CD14-positive monocyte (primary cell): Measurements from ENCODE around the gene MT1B. TPM values are rescaled to one million over a fixed set of nuclear protein-coding genes. Genes with fewer than 3 reads are reported as not detected.

Source experiments
- DNase-seq, 3 donors: peaks; one replicate each; pipeline ENCODE4 v3.0.0-alpha.2; 2011 to 2022
- H2AFZ ChIP-seq: 2 replicates; pipeline ENCODE4 v1.6.0; 2012; ENCODE audit warnings: mild to moderate bottlenecking, low read depth, low read length, inconsistent platforms; ENCODE audit not compliant: insufficient read depth, poor library complexity, severe bottlenecking
- H3K27ac ChIP-seq, 2 donors: 1 replicate in 1 of 2; 2 replicates in 1 of 2; pipeline ENCODE4 v1.5.1; 2012 to 2013; ENCODE audit warnings: low read length in 2 of 2, control low read depth in 1 of 2, inconsistent platforms in 1 of 2, low read depth in 1 of 2, mild to moderate bottlenecking in 1 of 2
- H3K27me3 ChIP-seq, 2 donors: one replicate each; pipeline versions ENCODE4 v1.6.0 to v1.6.1; 2011 to 2013; ENCODE audit warnings: low read length in 2 of 2; ENCODE audit not compliant: control insufficient read depth in 2 of 2, insufficient read depth in 2 of 2
- H3K36me3 ChIP-seq, 2 donors: replicated peaks in 1 of 2; 1 replicate in 1 of 2; 2 replicates in 1 of 2; pipeline versions ENCODE4 v1.5.1 to v1.6.1; 2012 to 2013; ENCODE audit warnings: low read length in 2 of 2, control low read depth in 1 of 2, inconsistent platforms in 1 of 2, mild to moderate bottlenecking in 1 of 2; ENCODE audit not compliant: insufficient read depth in 2 of 2, control insufficient read depth in 1 of 2
- H3K4me1 ChIP-seq, 2 donors: 1 replicate in 1 of 2; 2 replicates in 1 of 2; pipeline versions ENCODE4 v1.5.1 to v1.6.1; 2012 to 2013; ENCODE audit warnings: low read length in 2 of 2, control low read depth in 1 of 2, inconsistent platforms in 1 of 2, mild to moderate bottlenecking in 1 of 2, moderate library complexity in 1 of 2; ENCODE audit not compliant: insufficient read depth in 2 of 2, control insufficient read depth in 1 of 2
- H3K4me2 ChIP-seq: replicated peaks from 2 replicates; pipeline ENCODE3; 2012; ENCODE audit warnings: low read length, moderate library complexity, mild to moderate bottlenecking; ENCODE audit not compliant: poor library complexity, severe bottlenecking; ENCODE audit errors: extremely low read depth
- H3K4me3 ChIP-seq, 3 experiments: fragments of 200-600 bp in 1 of 3; sonication (generic) in 1 of 3; replicated peaks in 1 of 3; 1 replicate in 2 of 3; 2 replicates in 1 of 3; pipeline ENCODE4 v1.5.1; 2011 to 2013; ENCODE audit warnings: low read length in 3 of 3, mild to moderate bottlenecking in 3 of 3, control low read depth in 2 of 3, low read depth in 2 of 3, inconsistent platforms in 1 of 3, moderate library complexity in 1 of 3
- H3K79me2 ChIP-seq: 2 replicates; pipeline ENCODE4 v1.6.0; 2012; ENCODE audit warnings: mild to moderate bottlenecking, control low read depth, inconsistent platforms, low read length, moderate library complexity; ENCODE audit not compliant: insufficient read depth
- H3K9ac ChIP-seq: 2 replicates; pipeline ENCODE4 v1.6.0; 2017; ENCODE audit warnings: low read length, mild to moderate bottlenecking; ENCODE audit not compliant: insufficient read depth, poor library complexity, severe bottlenecking
- H3K9me3 ChIP-seq, 2 donors: replicated peaks in 1 of 2; 1 replicate in 1 of 2; 2 replicates in 1 of 2; pipeline versions ENCODE4 v1.5.1 to v1.6.1; 2012 to 2013; ENCODE audit warnings: low read length in 2 of 2, control low read depth in 1 of 2; ENCODE audit not compliant: control insufficient read depth in 1 of 2, insufficient read depth in 1 of 2
- H4K20me1 ChIP-seq: 2 replicates; pipeline ENCODE4 v1.6.0; 2012; ENCODE audit warnings: mild to moderate bottlenecking, low read length, control low read depth, moderate library complexity; ENCODE audit not compliant: insufficient read depth
- H3K27ac Mint-ChIP-seq, 7 donors: one replicate each; pipeline ENCODE4 v1.8.0; 2020; ENCODE audit warnings: mild to moderate bottlenecking in 7 of 7, mixed read lengths in 7 of 7, moderate library complexity in 6 of 7, inconsistent platforms in 2 of 7
- H3K27me3 Mint-ChIP-seq, 3 donors: one replicate each; pipeline ENCODE4 v1.8.0; 2021 to 2022; ENCODE audit warnings: low read depth in 3 of 3, mild to moderate bottlenecking in 3 of 3, mixed read lengths in 3 of 3, moderate library complexity in 3 of 3, inconsistent platforms in 1 of 3
- H3K36me3 Mint-ChIP-seq, 2 donors: one replicate each; pipeline ENCODE4 v1.8.0; 2020; ENCODE audit warnings: mixed read lengths in 2 of 2, inconsistent platforms in 1 of 2, mild to moderate bottlenecking in 1 of 2
- H3K4me1 Mint-ChIP-seq: one replicate; pipeline ENCODE4 v1.8.0; 2020; ENCODE audit warnings: mild to moderate bottlenecking, mixed read lengths
- H3K4me3 Mint-ChIP-seq, 2 donors: one replicate each; pipeline ENCODE4 v1.8.0; 2020; ENCODE audit warnings: mild to moderate bottlenecking in 2 of 2, mixed read lengths in 2 of 2, moderate library complexity in 1 of 2
- H3K9me3 Mint-ChIP-seq, 7 donors: one replicate each; pipeline ENCODE4 v1.8.0; 2020 to 2022; ENCODE audit warnings: mixed read lengths in 7 of 7, mild to moderate bottlenecking in 6 of 7, moderate library complexity in 6 of 7, inconsistent platforms in 2 of 7
- CTCF ChIP-seq: fragments of 200-600 bp; IDR thresholded peaks from one replicate; pipeline ENCODE4 v1.8.0; 2022; ENCODE audit warnings: antibody characterized with exemption, mild to moderate bottlenecking
- WGBS: methylation state at CpG from one replicate; pipeline ENCODE4 v1.1.5; 2013; ENCODE audit warnings: missing lambda C conversion rate; ENCODE audit not compliant: insufficient coverage; 5-methylcytosine and 5-hydroxymethylcytosine counted together
- intact Hi-C, 2 donors: fragments of 100-400 bp; cut with micrococcal nuclease; formaldehyde crosslinking; loops; one replicate each; pipeline versions ENCODE4 v1.15.0 to v1.15.1; 2023
- polyA plus RNA-seq, 3 donors: library from polyadenylated mRNA; depleted of rRNA in 1 of 3; unstranded in 2 of 3; stranded (reverse) in 1 of 3; fragments of 300-500 nt in 2 of 3; fragments of >200 nt in 1 of 3; fragmentation: Illumina TruSeq in 2 of 3; gene quantifications; 1 replicate in 2 of 3; 2 replicates in 1 of 3; pipeline ENCODE4 v1.2.3, GENCODE V29; 2012 to 2021

MT1B gene
- polyA plus RNA-seq, 3 donors = not detected

DNA sequence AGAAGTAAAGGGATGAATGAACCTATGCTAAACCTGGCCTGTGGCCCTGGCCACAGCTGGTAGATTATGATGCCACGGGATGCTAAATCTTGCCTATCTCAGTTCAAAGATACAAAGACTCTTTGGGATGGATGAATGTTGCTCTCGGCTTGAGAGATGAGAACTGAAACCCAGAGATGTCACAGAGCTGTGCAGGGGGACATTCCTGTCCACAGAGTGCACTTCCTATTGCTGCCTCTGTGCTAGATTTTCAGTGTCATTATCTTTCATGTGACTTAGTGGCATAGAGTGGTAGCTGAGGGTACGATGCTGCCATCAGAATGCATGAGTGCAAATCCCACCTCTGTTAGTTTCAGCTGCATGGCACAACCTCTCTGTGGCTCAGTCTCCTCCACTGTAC lies 21.6 kb upstream of the MT1B start:
- H2AFZ ChIP-seq = no peak overlapping the region
- no peak for TF ChIP-seq CTCF
- peaks cover 73 to 93% (median 88%) of the 10 kb centered on the region in 3 donors for H3K27me3 Mint-ChIP-seq
- H3K9me3 ChIP-seq = peaks cover 0 to 30% of the 10 kb centered on the region in 2 donors
- H3K4me1 Mint-ChIP-seq = peaks cover 38% of the 10 kb centered on the region
- H3K27ac ChIP-seq = no peak overlapping the region
- H3K36me3 ChIP-seq = no peaks in the 10 kb centered on the region
- peaks cover 0 to 23% (median 6%) of the 10 kb centered on the region in 7 donors for H3K9me3 Mint-ChIP-seq
- intact Hi-C loops = no loop called here
- peak in 1 of 3 donors; percentile 26 for DNase-seq
- no peak overlapping the region for H3K4me3 ChIP-seq
- no peak overlapping the region for H3K27ac Mint-ChIP-seq
- no peak overlapping the region for H3K9ac ChIP-seq
- H3K27me3 ChIP-seq = peaks cover 44 to 84% of the 10 kb centered on the region in 2 donors
- H3K4me2 ChIP-seq = no peak overlapping the region
- no peaks in the 10 kb centered on the region for H3K79me2 ChIP-seq
- no peaks in the 10 kb centered on the region for H4K20me1 ChIP-seq
- H3K36me3 Mint-ChIP-seq = peaks cover 0 to 9% of the 10 kb centered on the region in 2 donors
- WGBS = 17% methylated on average over 2 of the region's 3 CpGs
- H3K4me3 Mint-ChIP-seq = peak overlapping the region in 1 of 2 donors; percentile 53
- peaks cover 20 to 30% of the 10 kb centered on the region in 2 donors for H3K4me1 ChIP-seq

- H3K27me3 Mint-ChIP-seq = peaks cover 72 to 93% (median 89%) of the 10 kb centered on the region in 3 donors
- peaks cover 0 to 9% of the 10 kb centered on the region in 2 donors for H3K36me3 Mint-ChIP-seq
- no peak overlapping the region for H3K27ac ChIP-seq
- no peak for TF ChIP-seq CTCF
- H3K4me2 ChIP-seq = no peak overlapping the region
- no peak overlapping the region for H2AFZ ChIP-seq
- peaks cover 0 to 23% (median 8%) of the 10 kb centered on the region in 7 donors for H3K9me3 Mint-ChIP-seq
- H3K9me3 ChIP-seq = peaks cover 0 to 40% of the 10 kb centered on the region in 2 donors
- peaks cover 10 to 20% of the 10 kb centered on the region in 2 donors for H3K4me1 ChIP-seq
- WGBS = 100% methylated on average over 1 of the region's 10 CpGs
- H3K4me3 Mint-ChIP-seq = peak overlapping the region in 1 of 2 donors; percentile 94
- no peak for DNase-seq
- H3K27ac Mint-ChIP-seq = no peak overlapping the region
- no peak overlapping the region for H3K9ac ChIP-seq
- H3K4me1 Mint-ChIP-seq = peaks cover 35% of the 10 kb centered on the region
- H3K79me2 ChIP-seq = no peaks in the 10 kb centered on the region
- intact Hi-C loops = no loop called here
- H3K27me3 ChIP-seq = peaks cover 55 to 84% of the 10 kb centered on the region in 2 donors
- no peak overlapping the region for H3K4me3 ChIP-seq
- no peaks in the 10 kb centered on the region for H4K20me1 ChIP-seq
- H3K36me3 ChIP-seq = no peaks in the 10 kb centered on the region
Observed at GRCh38 chr16:56631197-56631596, 20.5 kb upstream of the MT1B start.
